GM20000 (cell line): ENCODE measurements around the gene HDGF.
"Not testable (repeated sequence)": the region's sequence is repeated elsewhere in the genome, so short reads cannot be mapped to it uniquely, and the experiment has no call there.

Source experiments
- DNase-seq: peaks from one replicate; pipeline ENCODE4 v3.0.0; 2012; ENCODE audit warnings: low spot score
- CTCF ChIP-seq: IDR thresholded peaks from 2 replicates; pipeline ENCODE4 v1.5.1; 2012; ENCODE audit warnings: mild to moderate bottlenecking, control low read depth; ENCODE audit errors: extremely low read depth, missing control alignments

Gene HDGF

GRCh38 chr1:156766298-156767100, 15.0 kb upstream of the HDGF start:
- DNase-seq, result no peak
- no peak for TF ChIP-seq CTCF

- DNase-seq, result no peak
- no peak for TF ChIP-seq CTCF
Measured at GRCh38 chr1:156765666-156766065, 14.2 kb upstream of the HDGF start.

GRCh38 chr1:156765136-156765535, 13.7 kb upstream of the HDGF start:
- not testable (repeated sequence) for DNase-seq

GRCh38 chr1:156760796-156761104, 9.3 kb upstream of the HDGF start:
- no peak for DNase-seq
- TF ChIP-seq CTCF, result no peak

- no peak for TF ChIP-seq CTCF
- no peak for DNase-seq
Measured at GRCh38 chr1:156760092-156760795, 8.8 kb upstream of the HDGF start.

GRCh38 chr1:156757572-156758253, 6.2 kb upstream of the HDGF start:
- DNase-seq, result not testable (repeated sequence)

- TF ChIP-seq CTCF, result no peak
- DNase-seq, result no peak
Measured at GRCh38 chr1:156756355-156756754, 4.9 kb upstream of the HDGF start.

GRCh38 chr1:156755527-156755950, 4.1 kb upstream of the HDGF start:
- no peak for TF ChIP-seq CTCF
- DNase-seq, result no peak
